ENCODE results near the gene KRT33B.
"Not testable (repeated sequence)": the region's sequence is repeated elsewhere in the genome, so short reads cannot be mapped to it uniquely, and the experiment has no call there.

KRT33B gene

DNA sequence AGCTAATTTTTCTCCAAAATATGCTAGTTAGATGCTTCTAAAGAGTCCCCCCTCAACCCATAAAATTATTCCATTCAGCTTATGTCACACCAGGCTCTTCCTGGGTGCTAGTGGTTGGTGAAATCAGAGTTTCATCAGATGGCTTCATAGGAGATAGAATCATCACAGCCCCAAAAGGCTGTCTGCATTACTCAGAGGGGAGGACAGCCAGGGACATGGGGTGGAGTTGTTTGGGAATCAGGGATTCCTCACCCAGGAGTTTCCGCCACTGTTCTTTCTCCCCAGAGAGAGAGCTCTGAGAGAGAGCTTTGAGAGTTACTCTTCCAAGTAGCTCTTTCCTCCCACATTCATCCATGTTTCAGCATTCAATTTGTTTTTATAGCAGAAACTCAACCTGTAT lies 12.8 kb upstream of the KRT33B start:
- TF ChIP-seq GATA2 (IDR thresholded peaks at IDR 0.05; ENCODE audit: low read depth, low read length), result no peak
- no peak for TF ChIP-seq GATA3 (IDR thresholded peaks at IDR 0.05; ENCODE audit: low read depth, low read length)

DNA sequence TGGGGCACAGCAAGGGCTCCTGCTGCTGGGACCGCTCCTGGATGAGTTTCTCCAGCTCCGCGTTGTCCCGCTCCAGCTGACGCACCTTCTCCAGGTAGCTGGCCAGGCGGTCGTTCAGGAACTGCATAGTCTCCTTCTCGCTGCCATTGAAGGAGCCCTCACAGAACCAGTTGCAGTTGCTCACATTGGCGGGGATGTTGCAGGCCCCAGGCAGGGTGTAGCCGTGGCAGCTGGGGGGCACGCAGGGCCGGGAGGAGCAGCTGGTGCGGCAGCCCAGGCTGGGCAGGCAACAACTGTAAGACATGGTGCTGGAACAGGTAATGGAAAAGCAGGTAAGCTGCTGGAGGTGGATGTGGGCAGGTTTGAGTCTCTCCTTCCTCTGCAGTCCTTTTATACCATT lies 12.3 kb upstream of the KRT33B start, which contains the start of gene KRT34:
Gene KRT34 (minus strand): TSS at position 364 of the 400 bp plus-strand sequence. CDS start 60 bp downstream, at position 304.
- TF ChIP-seq GATA3, GATA2 (IDR thresholded peaks at IDR 0.05; ENCODE audit: low read depth, low read length): not testable (repeated sequence)

DNA sequence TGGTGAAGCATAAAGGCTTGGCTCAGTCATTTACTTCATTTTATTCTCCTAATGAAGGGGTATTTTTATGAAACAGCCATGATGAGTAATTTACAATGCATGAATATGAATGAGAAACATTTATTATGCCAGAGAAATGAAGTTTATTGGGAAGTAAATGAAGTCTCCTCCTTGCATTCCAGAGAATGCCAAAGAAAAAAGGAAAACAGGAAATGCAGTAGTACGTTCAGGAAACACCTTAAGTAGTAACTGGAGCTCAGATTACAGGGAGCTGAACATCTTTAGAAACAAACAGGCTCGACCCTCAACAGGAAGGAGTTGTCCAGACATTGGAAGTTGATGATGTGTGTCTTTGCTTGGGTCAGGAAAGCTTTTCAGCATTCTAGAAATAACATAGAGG lies 7.9 kb upstream of the KRT33B start:
- TF ChIP-seq GATA2 (IDR thresholded peaks at IDR 0.05; ENCODE audit: low read depth, low read length) (no peak), GATA3 (IDR thresholded peaks at IDR 0.05; ENCODE audit: low read depth, low read length) (no peak)

DNA sequence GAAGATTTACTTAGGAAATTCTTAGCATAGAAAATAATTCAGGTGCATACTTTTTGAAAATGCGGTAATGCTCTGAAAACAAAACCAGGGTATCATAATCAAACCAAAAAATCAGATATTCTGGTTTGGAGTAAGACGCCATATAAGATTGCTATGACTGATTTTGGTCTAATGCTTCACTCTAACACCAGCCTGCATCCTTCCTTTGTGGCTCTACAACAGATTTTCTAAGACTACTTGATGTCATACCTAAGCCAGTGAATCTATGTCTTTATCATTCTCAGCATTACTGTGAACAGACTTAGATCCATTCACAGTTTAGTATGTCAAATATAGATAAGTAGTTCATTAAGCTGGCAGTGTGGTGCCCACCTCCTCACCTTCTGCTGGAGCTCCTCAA lies 590 bp downstream of the KRT33B start:
- TF ChIP-seq GATA2 (IDR thresholded peaks at IDR 0.05; ENCODE audit: low read depth, low read length) (no peak), GATA3 (IDR thresholded peaks at IDR 0.05; ENCODE audit: low read depth, low read length) (no peak)

DNA sequence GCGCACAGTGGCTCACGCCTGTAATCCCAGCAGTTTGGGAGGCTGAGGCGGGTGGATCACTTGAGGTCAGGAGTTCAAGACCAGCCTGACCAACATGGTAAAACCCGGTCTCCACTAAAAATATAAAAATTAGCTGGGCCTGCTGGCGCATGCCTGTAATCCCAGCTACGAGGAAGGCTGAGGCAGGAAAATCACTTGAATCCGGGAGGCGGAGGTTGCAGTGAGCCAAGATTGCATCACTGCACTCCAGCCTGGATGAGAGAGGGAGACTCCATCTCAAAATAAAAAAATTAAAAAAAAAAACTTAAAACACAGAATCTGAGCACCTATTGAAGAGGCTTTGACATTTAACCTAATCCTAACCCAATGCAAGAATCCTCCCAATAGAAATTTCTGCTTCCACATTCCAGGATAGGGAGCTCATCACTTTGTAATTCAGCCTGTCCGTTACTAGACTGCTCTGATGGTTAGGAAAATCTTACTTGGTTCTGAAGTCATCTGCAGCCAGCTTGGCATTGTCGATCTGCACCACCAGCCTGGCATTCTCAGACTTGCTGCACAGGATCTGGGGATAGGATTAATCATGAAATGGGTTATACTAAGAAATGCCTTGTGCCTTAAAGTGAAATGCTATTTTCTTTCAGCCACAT lies 2.1 kb downstream of the KRT33B start:
- no peak for TF ChIP-seq GATA2 (IDR thresholded peaks at IDR 0.05; ENCODE audit: low read depth, low read length)
- no peak for TF ChIP-seq GATA3 (IDR thresholded peaks at IDR 0.05; ENCODE audit: low read depth, low read length)

DNA sequence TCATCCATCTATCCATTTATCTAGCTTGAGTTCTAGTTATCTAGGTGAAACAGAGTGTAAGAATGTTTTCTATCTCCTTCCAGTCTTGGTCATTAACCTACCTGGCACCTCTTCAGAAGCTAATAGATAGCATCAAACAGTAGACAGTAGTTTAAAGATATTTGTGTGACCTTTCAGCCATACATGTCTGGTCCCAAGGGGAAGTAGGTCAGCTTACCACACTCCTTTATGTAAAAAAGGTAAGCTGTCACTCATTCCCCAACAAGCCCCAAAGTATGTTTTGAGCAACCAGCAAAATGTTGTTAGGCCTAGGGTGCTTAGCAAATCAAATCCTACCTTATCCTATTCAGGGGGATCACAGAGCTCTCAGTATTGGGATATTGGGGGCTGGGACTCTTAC lies 3.5 kb downstream of the KRT33B start:
- no peak for TF ChIP-seq GATA3 (IDR thresholded peaks at IDR 0.05; ENCODE audit: low read depth, low read length)
- TF ChIP-seq GATA2 (IDR thresholded peaks at IDR 0.05; ENCODE audit: low read depth, low read length), result no peak

DNA sequence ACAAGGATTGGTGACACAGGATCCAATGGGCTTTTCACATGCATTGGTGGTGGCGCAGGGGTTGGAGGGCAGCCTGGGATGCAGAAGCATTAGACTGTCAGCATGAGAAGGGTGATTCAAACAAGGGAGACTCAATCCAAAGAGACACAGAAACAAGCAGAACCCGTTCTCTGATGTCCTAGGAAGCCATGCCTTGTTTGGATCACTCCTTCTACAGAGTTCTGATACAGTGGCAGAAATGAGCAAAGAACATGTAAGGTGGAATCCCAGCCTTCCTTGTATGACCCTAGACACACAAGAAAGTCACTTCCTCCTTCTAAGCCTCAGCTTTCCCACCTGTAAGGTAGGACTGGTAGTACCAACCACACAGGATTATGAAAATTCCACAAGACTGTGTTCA lies 5.7 kb downstream of the KRT33B start:
- no peak for TF ChIP-seq GATA2 (IDR thresholded peaks at IDR 0.05; ENCODE audit: low read depth, low read length)
- no peak for TF ChIP-seq GATA3 (IDR thresholded peaks at IDR 0.05; ENCODE audit: low read depth, low read length)

DNA sequence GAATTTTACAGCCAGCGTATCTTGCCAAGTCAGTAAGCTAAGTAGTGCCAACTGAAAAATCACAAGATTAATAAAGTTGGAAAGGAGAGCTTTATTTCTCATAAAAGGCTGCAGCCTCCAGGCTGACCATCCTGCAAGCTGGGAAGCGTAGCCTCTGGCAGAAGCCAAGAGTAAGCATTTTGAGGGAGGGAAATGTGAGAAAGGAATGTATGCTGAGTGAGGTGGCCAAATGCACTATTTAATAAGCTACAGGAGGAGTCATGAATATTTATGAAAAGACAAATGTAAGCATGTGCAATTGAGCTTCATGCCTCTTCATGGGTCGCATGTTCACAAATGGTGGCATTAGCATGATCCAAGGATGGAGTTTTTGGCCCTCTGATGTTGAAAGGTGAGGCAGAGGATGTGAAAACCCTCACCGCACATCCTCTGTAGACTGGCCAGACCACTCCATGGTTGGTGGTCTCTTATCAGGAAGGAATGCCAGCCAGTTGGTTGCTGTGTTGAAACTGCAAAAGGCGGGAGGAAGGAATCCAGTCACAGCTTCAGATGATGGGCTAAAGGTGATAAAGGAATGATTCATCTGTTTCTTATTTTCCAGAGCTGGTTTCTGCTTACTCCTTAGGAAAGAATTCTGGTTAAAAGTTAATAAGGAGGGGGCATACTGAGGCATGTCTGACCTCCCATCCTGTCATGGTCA lies 9.2 kb downstream of the KRT33B start:
- TF ChIP-seq GATA2 (IDR thresholded peaks at IDR 0.05; ENCODE audit: low read depth, low read length), result no peak
- TF ChIP-seq GATA3 (IDR thresholded peaks at IDR 0.05; ENCODE audit: low read depth, low read length), result no peak

DNA sequence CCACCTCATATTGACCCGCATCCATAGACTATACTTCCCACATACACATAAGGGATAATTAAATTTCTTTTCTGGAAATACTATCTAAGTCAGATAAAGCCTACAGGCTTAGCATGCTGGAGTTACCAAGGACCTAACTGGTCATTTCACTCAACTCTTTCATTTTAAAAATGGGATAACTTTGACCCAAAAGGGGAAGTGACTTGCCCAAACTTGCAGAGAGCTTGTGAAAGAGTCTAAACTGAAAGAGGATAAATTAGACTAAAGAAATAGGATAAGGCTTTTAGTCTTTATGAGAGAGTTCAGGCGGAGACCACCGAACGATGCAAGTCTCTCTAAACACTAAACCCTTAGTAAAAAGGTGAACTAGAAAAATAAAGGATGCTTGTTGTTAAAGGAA lies 15.1 kb downstream of the KRT33B start:
- no peak for TF ChIP-seq GATA3 (IDR thresholded peaks at IDR 0.05; ENCODE audit: low read depth, low read length)
- no peak for TF ChIP-seq GATA2 (IDR thresholded peaks at IDR 0.05; ENCODE audit: low read depth, low read length)

DNA sequence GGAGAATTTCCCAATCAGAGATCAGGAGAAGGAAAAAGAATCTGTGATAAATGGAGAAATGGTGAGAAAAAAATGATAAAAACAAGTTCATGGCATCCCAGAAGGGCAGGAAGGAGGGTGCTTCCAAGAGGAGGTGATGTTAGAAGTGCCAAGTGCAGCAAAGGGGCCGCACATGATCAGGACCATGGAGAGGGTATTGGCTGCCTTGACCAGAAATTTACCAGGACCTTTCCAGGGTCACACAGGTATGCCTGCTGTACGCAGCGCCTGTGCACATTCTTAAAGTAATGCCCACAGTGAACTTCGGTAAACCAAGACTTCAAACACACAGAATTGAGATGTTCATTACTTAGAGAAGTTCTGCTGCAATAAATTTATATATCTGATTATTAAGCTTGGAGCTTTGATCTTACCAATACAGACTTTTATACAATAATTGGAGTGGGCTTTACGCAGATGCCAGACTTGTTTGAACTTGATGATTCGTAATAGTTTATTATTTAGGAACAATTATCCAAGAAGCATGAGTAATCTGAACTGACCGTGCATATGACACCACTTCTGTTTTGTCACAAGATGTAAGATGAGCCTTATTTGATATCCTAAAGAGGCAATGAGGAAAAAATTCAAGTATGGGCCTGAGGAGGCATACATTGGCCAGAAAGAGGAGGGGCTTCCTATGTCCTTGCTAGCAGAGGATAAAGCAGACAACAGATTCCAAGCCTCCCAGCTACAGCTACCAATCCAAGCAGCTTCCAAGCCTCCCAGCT lies 16.8 kb downstream of the KRT33B start:
- TF ChIP-seq GATA2 (IDR thresholded peaks at IDR 0.05; ENCODE audit: low read depth, low read length) (no peak), GATA3 (IDR thresholded peaks at IDR 0.05; ENCODE audit: low read depth, low read length) (no peak)

DNA sequence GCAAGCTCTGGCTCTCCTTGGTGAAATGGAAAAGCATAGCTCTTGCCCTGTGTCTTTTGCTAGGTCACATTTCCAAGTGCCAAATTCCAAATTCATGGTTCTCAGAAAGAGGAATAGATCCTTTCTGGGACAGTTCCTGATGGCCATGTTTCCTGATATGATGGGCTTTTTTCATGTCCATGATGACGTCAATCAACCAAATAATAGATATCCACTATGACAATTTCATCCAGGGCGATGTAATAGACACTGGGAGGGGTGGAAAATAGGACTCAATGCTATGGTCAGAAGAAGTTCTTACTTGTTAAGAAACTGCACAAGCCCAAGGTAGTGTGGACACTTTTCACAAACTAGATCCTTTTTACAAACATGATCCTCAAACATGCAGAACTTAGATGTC lies 18.4 kb downstream of the KRT33B start:
- no peak for TF ChIP-seq GATA3 (IDR thresholded peaks at IDR 0.05; ENCODE audit: low read depth, low read length)
- TF ChIP-seq GATA2 (IDR thresholded peaks at IDR 0.05; ENCODE audit: low read depth, low read length), result no peak

DNA sequence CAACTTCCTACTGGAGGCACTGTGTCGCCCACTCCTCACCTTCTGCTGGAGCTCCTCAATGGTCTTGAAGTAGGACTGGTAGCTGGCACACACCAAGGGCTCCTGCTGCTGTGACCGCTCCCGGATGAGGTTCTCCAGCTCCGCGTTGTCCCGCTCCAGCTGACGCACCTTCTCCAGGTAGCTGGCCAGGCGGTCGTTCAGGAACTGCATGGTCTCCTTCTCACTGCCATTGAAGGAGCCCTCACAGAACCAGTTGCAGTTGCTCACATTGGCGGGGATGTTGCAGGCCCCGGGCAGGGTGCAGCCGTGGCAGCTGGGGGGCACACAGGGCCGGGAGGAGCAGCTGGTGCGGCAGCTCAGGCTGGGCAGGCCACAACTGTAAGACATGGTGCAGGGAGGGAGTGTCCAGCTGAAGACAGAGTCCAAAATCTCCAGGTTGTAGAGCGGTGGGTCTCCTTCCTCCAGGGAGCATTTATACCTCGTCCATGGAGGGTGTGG lies 19.2 kb downstream of the KRT33B start, which contains the start of gene KRT33A:
Gene KRT33A (minus strand): TSS at position 448 of the 498 bp plus-strand sequence. CDS start 61 bp downstream, at position 387.
- TF ChIP-seq GATA3, GATA2 (IDR thresholded peaks at IDR 0.05; ENCODE audit: low read depth, low read length): not testable (repeated sequence)

DNA sequence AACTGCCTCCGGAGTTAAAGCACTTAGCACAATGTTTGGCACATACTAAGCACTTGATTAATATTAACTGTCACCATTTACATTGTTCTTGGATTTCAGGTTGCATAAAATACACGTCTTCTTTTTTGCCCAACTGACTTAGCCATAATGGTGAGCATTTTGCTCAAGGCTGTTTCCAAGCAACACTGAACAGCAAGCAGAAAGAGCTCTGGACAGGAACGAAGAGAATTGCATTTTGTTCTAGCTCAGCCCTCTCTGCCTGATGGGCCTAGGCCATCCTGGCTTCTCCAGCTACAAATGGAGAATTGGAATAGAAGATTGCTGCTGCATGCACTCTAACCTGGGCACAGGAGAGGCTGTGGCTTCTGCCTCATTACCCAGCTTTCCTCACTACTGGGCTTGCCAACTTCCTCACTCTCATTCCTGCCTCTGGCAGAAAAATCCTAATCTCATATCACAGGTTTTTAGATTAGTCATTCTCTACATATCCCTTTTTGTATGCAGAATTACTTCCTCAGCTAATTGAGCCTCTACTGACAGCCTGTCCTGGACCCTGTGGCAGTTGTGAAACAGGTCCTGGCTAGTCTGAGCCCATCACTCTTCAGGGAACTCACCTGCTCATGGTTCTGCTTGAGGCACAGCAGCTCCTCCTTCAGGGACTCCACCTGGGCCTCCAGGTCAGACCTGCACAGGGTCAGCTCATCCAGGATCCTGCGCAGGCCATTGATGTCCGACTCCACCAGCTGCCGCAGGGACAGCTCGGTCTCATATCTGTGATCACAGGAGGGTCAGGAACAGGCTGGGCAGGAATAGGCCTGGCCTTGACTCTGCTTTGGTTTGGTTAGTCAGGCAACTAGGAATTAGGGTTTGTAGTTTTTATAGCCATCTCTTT lies 21.5 kb downstream of the KRT33B start:
- TF ChIP-seq GATA2 (IDR thresholded peaks at IDR 0.05; ENCODE audit: low read depth, low read length), result no peak
- TF ChIP-seq GATA3 (IDR thresholded peaks at IDR 0.05; ENCODE audit: low read depth, low read length), result no peak

Data from SH-SY5Y (cell line).